GM21447 (cell line): Measurements from ENCODE around the gene GJA1.
"Not testable (repeated sequence)": the region's sequence is repeated elsewhere in the genome, so short reads cannot be mapped to it uniquely, and the experiment has no call there.

Experiments used
- ATAC-seq: cut with Tn5 transposase; IDR thresholded peaks from one replicate; pipeline ENCODE4 v1.9.1; 2021; ENCODE audit not compliant: unreplicated experiment

GJA1 gene

GRCh38 chr6:121436960-121437850 is 1.8 kb downstream of the GJA1 start:
- ATAC-seq, result no peak

DNA sequence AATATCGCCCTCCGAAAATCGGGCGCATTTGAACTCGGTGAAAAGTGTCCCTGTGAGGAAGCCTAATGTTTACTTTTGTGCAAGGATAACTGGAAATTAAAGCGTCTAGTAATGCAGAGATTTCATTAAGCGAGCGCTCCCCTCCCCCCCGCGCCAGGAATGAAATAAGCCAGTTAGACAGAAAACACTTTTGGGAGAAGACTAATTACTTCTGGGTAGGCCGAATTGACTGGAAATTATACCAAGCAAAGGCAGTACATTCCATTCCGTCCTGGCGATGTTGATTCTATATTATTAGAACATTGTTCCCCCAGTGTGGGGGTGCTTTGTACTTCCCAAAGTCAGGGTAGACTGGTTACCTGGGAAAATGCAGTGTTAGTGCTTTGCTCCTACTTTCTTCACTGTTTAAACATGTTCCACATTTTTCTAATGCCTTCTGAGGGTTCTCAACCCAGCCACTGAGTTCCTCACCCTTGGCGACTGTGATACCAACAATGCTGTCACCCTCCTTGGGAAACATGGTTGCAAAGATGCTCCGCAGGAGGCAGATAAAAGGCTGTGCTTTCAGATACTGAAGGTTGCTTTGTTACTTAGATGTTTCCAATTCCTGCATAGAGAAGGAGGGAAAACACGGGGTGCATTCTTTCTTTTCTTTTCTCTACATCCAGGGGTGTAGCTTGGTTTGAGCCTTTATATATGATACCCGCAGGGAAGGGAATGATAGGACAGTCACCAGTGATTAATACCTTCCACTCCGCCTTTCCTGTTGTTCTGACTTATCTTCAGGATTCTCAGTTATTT is 2.6 kb downstream of the GJA1 start:
- ATAC-seq, result no peak

- no peak for ATAC-seq
Measured at GRCh38 chr6:121438869-121439268, 3.4 kb downstream of the GJA1 start.

- no peak for ATAC-seq
Measured at GRCh38 chr6:121439475-121439874, 4.0 kb downstream of the GJA1 start.

DNA sequence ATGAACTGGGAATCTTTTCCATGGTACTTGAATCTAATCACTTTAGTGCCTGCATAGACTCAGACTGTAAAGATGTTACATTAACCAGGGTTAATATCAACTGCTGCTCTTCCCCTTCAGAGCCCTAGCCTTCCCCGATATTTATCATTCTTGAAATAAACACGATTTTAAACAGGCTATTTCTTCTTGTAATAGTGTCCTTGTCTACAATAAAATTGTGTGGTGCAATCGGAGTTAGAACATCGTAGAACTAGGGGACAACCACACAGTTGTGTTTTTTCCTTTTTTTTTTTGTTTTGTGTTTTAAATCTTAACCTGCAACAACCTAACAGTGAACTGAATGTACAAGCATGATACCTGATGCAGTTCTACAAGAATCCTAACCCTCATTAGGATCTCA is 4.5 kb downstream of the GJA1 start:
- no peak for ATAC-seq

- no peak for ATAC-seq
Measured at GRCh38 chr6:121441477-121441876, 6.0 kb downstream of the GJA1 start.

GRCh38 chr6:121442576-121442975 is 7.1 kb downstream of the GJA1 start:
- ATAC-seq, result no peak

- ATAC-seq, result no peak
Measured at GRCh38 chr6:121443971-121444541, 8.6 kb downstream of the GJA1 start.

- not testable (repeated sequence) for ATAC-seq
Measured at GRCh38 chr6:121446705-121447104, 11.3 kb downstream of the GJA1 start.

DNA sequence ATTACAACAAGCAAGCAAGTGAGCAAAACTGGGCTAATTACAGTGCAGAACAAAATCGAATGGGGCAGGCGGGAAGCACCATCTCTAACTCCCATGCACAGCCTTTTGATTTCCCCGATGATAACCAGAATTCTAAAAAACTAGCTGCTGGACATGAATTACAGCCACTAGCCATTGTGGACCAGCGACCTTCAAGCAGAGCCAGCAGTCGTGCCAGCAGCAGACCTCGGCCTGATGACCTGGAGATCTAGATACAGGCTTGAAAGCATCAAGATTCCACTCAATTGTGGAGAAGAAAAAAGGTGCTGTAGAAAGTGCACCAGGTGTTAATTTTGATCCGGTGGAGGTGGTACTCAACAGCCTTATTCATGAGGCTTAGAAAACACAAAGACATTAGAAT is 12.3 kb downstream of the GJA1 start:
- ATAC-seq, result not testable (repeated sequence)

- ATAC-seq, result not testable (repeated sequence)
Measured at GRCh38 chr6:121448528-121448927, 13.1 kb downstream of the GJA1 start.

GRCh38 chr6:121449331-121449730 is 13.9 kb downstream of the GJA1 start:
- ATAC-seq, result no peak

DNA sequence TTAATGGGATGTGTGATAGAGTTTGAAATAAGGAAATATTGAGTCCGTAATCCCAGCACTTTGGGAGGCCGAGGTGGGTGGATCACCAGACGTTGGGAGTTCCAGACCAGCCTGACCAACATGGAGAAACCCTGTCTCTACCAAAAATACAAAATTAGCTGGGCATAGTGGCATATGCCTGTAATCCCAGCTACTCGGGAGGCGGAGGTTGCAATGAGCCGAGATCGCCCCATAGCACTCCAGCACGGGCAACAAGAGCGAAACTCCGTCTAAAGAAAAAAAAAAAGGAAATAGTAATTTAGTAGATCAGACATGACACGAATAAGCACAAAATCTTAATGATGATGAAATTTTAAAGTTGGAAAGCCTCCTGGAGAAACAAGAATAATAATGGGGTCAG is 14.8 kb downstream of the GJA1 start:
- no peak for ATAC-seq

GRCh38 chr6:121451250-121451649 is 15.8 kb downstream of the GJA1 start:
- no peak for ATAC-seq

DNA sequence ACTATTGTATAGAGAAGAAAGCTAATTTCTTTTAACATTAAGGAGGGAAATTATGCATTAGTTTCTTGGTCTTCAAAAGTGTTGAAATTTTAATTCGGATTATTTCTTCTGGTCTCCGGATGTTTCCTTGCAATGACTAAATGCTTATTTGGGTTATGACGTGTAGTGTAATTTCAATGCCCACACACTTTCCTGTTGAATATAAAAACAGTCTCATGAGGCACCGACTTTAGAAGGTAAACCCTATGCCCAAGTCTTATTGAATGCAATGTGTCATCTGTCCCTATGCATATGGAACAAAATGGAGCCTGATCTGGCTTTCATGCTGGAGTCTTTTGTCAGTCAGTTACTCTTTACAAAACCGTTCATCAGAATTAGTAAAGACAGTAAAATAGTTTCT is 17.7 kb downstream of the GJA1 start:
- ATAC-seq, result no peak

DNA sequence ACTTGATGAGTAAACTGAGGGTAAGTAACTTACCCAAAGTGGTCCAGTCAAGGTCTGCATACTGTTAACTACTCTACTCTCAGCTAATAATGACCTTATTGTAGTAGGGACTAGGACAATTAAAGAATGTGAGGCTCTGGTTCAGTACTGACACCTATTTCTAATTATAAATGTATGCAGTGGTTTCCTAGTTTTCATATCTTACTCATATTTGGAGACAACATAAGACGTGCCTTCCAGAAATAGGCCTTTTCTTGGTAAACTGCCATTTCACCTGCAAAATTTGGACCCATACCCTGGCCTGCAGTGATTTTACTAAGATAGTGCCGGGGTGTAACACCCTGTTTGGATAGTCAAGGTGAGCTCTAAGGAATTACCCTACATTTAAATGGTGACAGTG is 24.7 kb downstream of the GJA1 start:
- no peak for ATAC-seq

GRCh38 chr6:121463087-121463486 is 27.6 kb downstream of the GJA1 start:
- no peak for ATAC-seq

DNA sequence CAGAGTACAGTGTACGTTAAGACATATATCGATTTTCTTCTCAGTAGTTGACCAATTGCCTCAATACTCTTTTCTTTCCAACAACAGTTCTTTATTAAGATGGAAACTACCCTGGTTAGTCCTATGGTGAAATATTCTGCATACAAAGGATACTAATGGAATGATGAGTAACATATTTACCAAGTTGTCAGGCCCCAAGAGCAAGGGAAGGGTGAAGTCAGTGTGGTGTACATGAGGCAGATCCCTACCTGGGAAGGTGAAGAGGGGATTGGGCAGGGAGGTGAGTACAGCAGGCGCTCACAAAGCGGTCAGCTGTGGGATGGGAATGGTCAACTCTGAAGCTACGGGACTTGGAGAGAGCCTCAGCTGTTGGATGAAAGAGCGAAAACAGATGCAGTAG is 29.7 kb downstream of the GJA1 start:
- ATAC-seq, result no peak

GRCh38 chr6:121479486-121480098 is 44.1 kb downstream of the GJA1 start:
- ATAC-seq, result no peak

DNA sequence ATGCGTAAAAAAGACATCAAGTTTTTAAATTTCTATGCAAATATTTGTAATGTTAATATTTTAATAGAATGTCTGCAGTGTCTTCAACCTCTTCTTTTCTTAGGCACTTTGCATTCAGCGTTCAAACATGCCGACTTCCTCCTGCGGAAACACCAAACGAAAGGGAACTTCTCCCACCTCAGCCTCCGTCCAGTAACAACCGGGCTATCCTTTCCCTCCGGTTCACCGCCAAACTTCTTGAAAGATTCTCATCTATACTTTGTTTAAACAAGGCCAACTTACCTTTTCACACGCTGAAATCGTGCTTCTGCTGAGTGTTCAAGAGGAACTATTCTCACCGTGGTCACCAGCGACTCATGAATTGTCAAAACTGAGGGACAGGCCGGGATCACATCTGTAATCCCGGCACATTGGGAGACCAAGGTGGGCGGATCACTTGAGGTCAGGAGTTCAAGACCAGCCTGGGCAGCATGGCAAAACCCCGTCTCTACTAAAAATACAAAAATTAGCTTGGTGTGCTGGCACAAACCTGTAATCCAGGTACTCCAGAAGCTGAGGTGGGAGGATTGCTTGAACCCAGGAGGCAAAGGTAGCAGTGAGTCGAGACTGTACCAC is 44.8 kb downstream of the GJA1 start:
- ATAC-seq, result no peak
